Astrocyte (in vitro differentiated cells and primary cell): ENCODE data around the gene NME3.

Experiments
- CTCF ChIP-seq: IDR thresholded peaks from 2 replicates; pipeline ENCODE4 v1.5.1; 2011; ENCODE audit warnings: low read depth, mild to moderate bottlenecking, inconsistent platforms, low read length, moderate library complexity; ENCODE audit not compliant: insufficient read depth
- EZH2 ChIP-seq: IDR thresholded peaks from 2 replicates; pipeline ENCODE4 v1.6.1; 2012; ENCODE audit warnings: mild to moderate bottlenecking, low read length, inconsistent platforms; ENCODE audit not compliant: insufficient read depth

GRCh38 chr16:1817716-1818115 lies 46.4 kb upstream of the NME3 start:
- TF ChIP-seq EZH2 (no peak), CTCF (no peak)
